IMR-90 (cell line): ENCODE measurements around the gene MTNR1B. TPM values are rescaled to one million over a fixed set of nuclear protein-coding genes. Genes with fewer than 3 reads are reported as not detected.

ENCODE experiments used
- ATAC-seq: fragments of 200-7000 bp; cut with Tn5 transposase; 2 replicates; pipeline ENCODE4 v1.9.1; 2020; ENCODE audit warnings: low read depth, mild to moderate bottlenecking, moderate library complexity
- BruUV-seq: library from RNA; stranded (reverse); fragments of 400-500 nt; replicated peaks from 2 replicates; lab custom pipeline; 2021; lab: Mats Ljungman, UMichigan
- CTCF ChIA-PET: fragments of 300-600 bp; formaldehyde crosslinking; extraction: SDS; loops from one replicate; lab custom pipeline; 2021; ENCODE audit warnings: antibody characterized with exemption; lab: Yijun Ruan, JAX
- POLR2A ChIA-PET: fragments of 300-600 bp; sonication (Branson Sonifier 250); formaldehyde crosslinking; loops from one replicate; lab custom pipeline; 2022; ENCODE audit warnings: antibody characterized with exemption; ENCODE audit not compliant: unreplicated experiment; lab: Charles Lee
- DNase-seq: peaks from one replicate; pipeline ENCODE4 v3.0.0; 2013
- H2AFZ ChIP-seq: replicated peaks from 2 replicates; pipeline ENCODE3; 2013; ENCODE audit warnings: low read length, mild to moderate bottlenecking; ENCODE audit not compliant: poor library complexity
- H2AK5ac ChIP-seq: 2 replicates; pipeline ENCODE4 v1.6.1; 2013; ENCODE audit warnings: low read depth, low read length, inconsistent platforms
- H2AK9ac ChIP-seq: replicated peaks from 2 replicates; pipeline ENCODE3; 2013; ENCODE audit warnings: mild to moderate bottlenecking, low read depth, low read length, moderate library complexity; ENCODE audit not compliant: poor library complexity
- H2BK120ac ChIP-seq: 2 replicates; pipeline ENCODE4 v1.6.1; 2013; ENCODE audit warnings: low read depth, low read length, inconsistent platforms
- H2BK15ac ChIP-seq: 3 replicates; pipeline ENCODE4 v1.6.1; 2013; ENCODE audit warnings: low read depth, low read length, inconsistent platforms
- H2BK20ac ChIP-seq: 2 replicates; pipeline ENCODE4 v1.6.1; 2013; ENCODE audit warnings: low read depth, mild to moderate bottlenecking, inconsistent platforms, low read length, moderate library complexity
- H2BK5ac ChIP-seq: 2 replicates; pipeline ENCODE4 v1.6.1; 2013; ENCODE audit warnings: mild to moderate bottlenecking, low read depth, low read length, inconsistent platforms; ENCODE audit not compliant: poor library complexity, severe bottlenecking
- H3K14ac ChIP-seq: replicated peaks from 2 replicates; pipeline ENCODE4 v1.6.1; 2013; ENCODE audit warnings: low read depth, low read length, inconsistent platforms
- H3K18ac ChIP-seq: 2 replicates; pipeline ENCODE4 v1.6.1; 2013; ENCODE audit warnings: low read depth, low read length, control low read depth
- H3K23ac ChIP-seq: 2 replicates; pipeline ENCODE4 v1.6.1; 2013; ENCODE audit warnings: low read depth, low read length, inconsistent platforms
- H3K27ac ChIP-seq: 2 replicates; pipeline ENCODE4 v1.5.1; 2013; ENCODE audit warnings: mild to moderate bottlenecking, control low read depth, low read length; ENCODE audit not compliant: insufficient read depth
- H3K27me3 ChIP-seq: 2 replicates; pipeline ENCODE4 v1.6.1; 2013; ENCODE audit warnings: low read length; ENCODE audit not compliant: control insufficient read depth, insufficient read depth
- H3K36me3 ChIP-seq: 2 replicates; pipeline ENCODE4 v1.6.1; 2013; ENCODE audit warnings: low read length, mixed read lengths; ENCODE audit not compliant: control insufficient read depth, insufficient read depth
- H3K4ac ChIP-seq: 2 replicates; pipeline ENCODE4 v1.6.1; 2013; ENCODE audit warnings: low read depth, low read length, inconsistent platforms
- H3K4me1 ChIP-seq: 2 replicates; pipeline ENCODE4 v1.6.1; 2013; ENCODE audit warnings: low read length, mixed read lengths; ENCODE audit not compliant: control insufficient read depth, insufficient read depth
- H3K4me2 ChIP-seq: 2 replicates; pipeline ENCODE4 v1.6.1; 2013; ENCODE audit warnings: low read depth, mild to moderate bottlenecking, control low read depth, low read length, moderate library complexity
- H3K4me3 ChIP-seq: 2 replicates; pipeline ENCODE4 v1.5.1; 2013; ENCODE audit warnings: low read depth, mild to moderate bottlenecking, control low read depth, low read length, moderate library complexity; ENCODE audit not compliant: insufficient read depth
- H3K56ac ChIP-seq: 2 replicates; pipeline ENCODE4 v1.6.1; 2013; ENCODE audit warnings: low read length, inconsistent platforms; ENCODE audit not compliant: insufficient read depth; ENCODE audit errors: extremely low read depth
- H3K79me1 ChIP-seq, 2 experiments: 2 replicates each; pipeline ENCODE4 v1.6.1; 2013; ENCODE audit warnings: low read length in 2 of 2, inconsistent platforms in 1 of 2, low read depth in 1 of 2
- H3K9ac ChIP-seq: 2 replicates; pipeline ENCODE4 v1.6.1; 2013; ENCODE audit warnings: low read depth, low read length, control low read depth
- H3K9me1 ChIP-seq: 2 replicates; pipeline ENCODE4 v1.6.1; 2013; ENCODE audit warnings: low read length, inconsistent platforms; ENCODE audit not compliant: insufficient read depth
- H3K9me3 ChIP-seq: 2 replicates; pipeline ENCODE4 v1.6.1; 2013; ENCODE audit warnings: low read length; ENCODE audit not compliant: control insufficient read depth, insufficient read depth
- H4K20me1 ChIP-seq: 2 replicates; pipeline ENCODE4 v1.6.1; 2013; ENCODE audit warnings: low read length, inconsistent platforms; ENCODE audit not compliant: insufficient read depth
- H4K5ac ChIP-seq: 2 replicates; pipeline ENCODE4 v1.6.1; 2013; ENCODE audit warnings: mild to moderate bottlenecking, low read depth, low read length, control low read depth
- H4K8ac ChIP-seq, 2 experiments: 2 replicates each; pipeline ENCODE4 v1.6.1; 2013; ENCODE audit warnings: low read depth in 2 of 2, low read length in 2 of 2, control low read depth in 1 of 2, inconsistent platforms in 1 of 2
- H4K91ac ChIP-seq: 2 replicates; pipeline ENCODE4 v1.6.1; 2013; ENCODE audit warnings: low read depth, low read length, inconsistent platforms; ENCODE audit not compliant: insufficient read depth
- CEBPB ChIP-seq: IDR thresholded peaks from 2 replicates; pipeline ENCODE4 v1.6.1; 2012; ENCODE audit warnings: low read depth, low read length, improper control_type of control experiment
- RAD21 ChIP-seq: IDR thresholded peaks from 2 replicates; pipeline ENCODE4 v1.6.1; 2012; ENCODE audit warnings: low read length, improper control_type of control experiment
- RCOR1 ChIP-seq: IDR thresholded peaks from 2 replicates; pipeline ENCODE4 v1.6.1; 2012; ENCODE audit warnings: mild to moderate bottlenecking, low read length, improper control_type of control experiment; ENCODE audit not compliant: insufficient replicate concordance
- WGBS, 2 experiments: methylation state at CpG; one replicate each; pipeline versions ENCODE4 v1.1.5 to v1.1.7; 2013; ENCODE audit warnings: missing lambda C conversion rate in 2 of 2; ENCODE audit not compliant: insufficient read length in 1 of 2; ENCODE audit errors: extremely low coverage in 2 of 2; 5-methylcytosine and 5-hydroxymethylcytosine counted together
- dilution Hi-C: fragments of 300-500 bp; cut with HindIII; formaldehyde crosslinking; loops from one replicate; pipeline ENCODE4 v1.14.3; 2018; ENCODE audit warnings: low sequenced_read_pairs; ENCODE audit not compliant: unreplicated experiment
- in situ Hi-C: fragments of 300-500 bp; cut with MboI; formaldehyde crosslinking; loops from 3 replicates; pipeline ENCODE4 v1.14.3; 2019; ENCODE audit warnings: low sequenced_read_pairs, inconsistent platforms, mixed read lengths
- intact Hi-C: fragments of 100-400 bp; cut with micrococcal nuclease; formaldehyde crosslinking; loops from 2 replicates; pipeline ENCODE4 v1.10.0; 2022
- polyA plus RNA-seq, 3 experiments: library from polyadenylated mRNA; depleted of rRNA; stranded (reverse); fragments of >200 nt; gene quantifications; 2 replicates each; pipeline ENCODE4 v1.2.3, GENCODE V29; 2012; ENCODE audit warnings: low replicate concordance in 1 of 3
- total RNA-seq: library from RNA; depleted of rRNA; stranded (reverse); fragments of >200 nt; gene quantifications from 2 replicates; pipeline ENCODE4 v1.2.3, GENCODE V29; 2012

The MTNR1B gene
- total and polyA plus RNA-seq, 2 of the 4 experiments (the other 2 are of a cell fraction): under 0.01 to 0.07 TPM

DNA sequence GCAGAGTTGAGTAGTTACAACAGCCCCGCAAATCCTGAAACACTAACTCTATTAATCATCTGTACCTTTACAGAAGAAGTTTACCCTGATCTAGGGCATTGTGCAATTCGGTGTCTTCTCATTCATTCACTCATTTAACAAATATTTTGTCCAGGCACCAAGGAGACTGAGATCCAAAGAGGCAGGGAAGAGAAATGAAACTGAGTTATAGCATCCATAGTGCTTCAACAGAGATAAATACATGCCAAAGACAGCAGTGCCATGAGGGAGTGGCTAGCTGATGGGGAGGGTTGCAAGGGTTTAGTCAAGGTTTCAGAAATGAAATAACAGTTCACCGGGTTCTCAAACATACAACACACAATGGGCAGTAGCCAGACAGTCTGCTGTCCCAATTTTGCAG lies 40.2 kb upstream of the MTNR1B start:
- no TSS peak for BruUV-seq
- H3K9me1 ChIP-seq: no peaks in the 10 kb centered on the region
- no peak overlapping the region for H2BK120ac ChIP-seq
- H3K79me1 ChIP-seq: no peaks in the 10 kb centered on the region
- in situ Hi-C loops: loop anchor here (25.0 kb wide), 1 partner anchor 733 kb away; the partner anchor contains the start of gene CEP295
- ChIA-PET POLR2A (no interaction called here), CTCF (no interaction called here)
- no peak overlapping the region for H4K91ac ChIP-seq
- no peaks in the 10 kb centered on the region for H4K20me1 ChIP-seq
- DNase-seq (no peak), ATAC-seq (no peak)
- H3K36me3 ChIP-seq: no peaks in the 10 kb centered on the region
- H3K9me3 ChIP-seq: no peaks in the 10 kb centered on the region; the same call in 1 of the 2 replicates
- no peak overlapping the region for H2BK20ac ChIP-seq
- no peak overlapping the region for H2AFZ ChIP-seq
- no peak overlapping the region for H3K56ac ChIP-seq
- H3K14ac ChIP-seq: no peak overlapping the region
- no peak overlapping the region for H3K4me3 ChIP-seq
- dilution Hi-C loops: no loop called here
- no peak for TF ChIP-seq RCOR1
- no peak for TF ChIP-seq RAD21
- TF ChIP-seq CEBPB: peak; percentile 57
- H2BK5ac ChIP-seq: no peak overlapping the region
- no peak overlapping the region for H3K27ac ChIP-seq
- H4K5ac ChIP-seq: no peak overlapping the region
- no peak overlapping the region for H2AK5ac ChIP-seq
- intact Hi-C loops: no loop called here
- no peaks in the 10 kb centered on the region for H3K27me3 ChIP-seq
- no peaks in the 10 kb centered on the region for H3K4me1 ChIP-seq
- H3K18ac ChIP-seq: no peak overlapping the region
- H3K23ac ChIP-seq: no peak overlapping the region
- no peak overlapping the region for H2AK9ac ChIP-seq
- H3K4me2 ChIP-seq: no peak overlapping the region
- no peak overlapping the region for H3K9ac ChIP-seq
- H3K4ac ChIP-seq: no peak overlapping the region
- WGBS, 2 experiments: no CpG with 5 or more reads among the region's 3 CpGs
- no peak overlapping the region for H4K8ac ChIP-seq
- no peak overlapping the region for H2BK15ac ChIP-seq
